KMS-11 (cell line): Measurements from ENCODE around the gene FOXL1.

Experiments used
- H2AFZ ChIP-seq: fragments of 200-600 bp; sonication (generic); 2 replicates; pipeline ENCODE4 v1.6.1; 2016; ENCODE audit warnings: antibody characterized with exemption, mixed run types, low read depth
- H3K27ac ChIP-seq: fragments of 200-600 bp; sonication (generic); 2 replicates; pipeline ENCODE4 v1.6.1; 2016; ENCODE audit warnings: mild to moderate bottlenecking, mixed run types
- H3K27me3 ChIP-seq: fragments of 200-600 bp; sonication (generic); 2 replicates; pipeline ENCODE4 v1.6.1; 2017; ENCODE audit warnings: mild to moderate bottlenecking, low read depth, mixed run types, moderate library complexity; ENCODE audit not compliant: insufficient read depth
- H3K36me3 ChIP-seq: fragments of 200-600 bp; sonication (generic); 2 replicates; pipeline ENCODE4 v1.6.1; 2017; ENCODE audit warnings: mild to moderate bottlenecking, mixed run types; ENCODE audit not compliant: insufficient read depth
- H3K4me1 ChIP-seq: fragments of 200-600 bp; sonication (generic); 2 replicates; pipeline ENCODE4 v1.6.1; 2016; ENCODE audit warnings: mild to moderate bottlenecking, low read depth, mixed run types; ENCODE audit not compliant: poor library complexity, severe bottlenecking
- H3K4me2 ChIP-seq: fragments of 200-600 bp; sonication (generic); 2 replicates; pipeline ENCODE4 v1.7.0; 2016; ENCODE audit warnings: mild to moderate bottlenecking, mixed run types
- H3K4me3 ChIP-seq: fragments of 200-600 bp; sonication (generic); IDR thresholded peaks from 2 replicates; pipeline ENCODE4 v1.6.1; 2017; ENCODE audit warnings: low read depth, low read length, mixed read lengths; ENCODE audit not compliant: insufficient read depth
- H3K79me2 ChIP-seq: fragments of 200-600 bp; sonication (generic); 2 replicates; pipeline ENCODE4 v1.6.1; 2016; ENCODE audit warnings: low read depth, mixed run types; ENCODE audit not compliant: insufficient read depth
- H3K9ac ChIP-seq: fragments of 200-600 bp; sonication (generic); 2 replicates; pipeline ENCODE4 v1.6.1; 2016; ENCODE audit warnings: mild to moderate bottlenecking, mixed run types
- H4K20me1 ChIP-seq: fragments of 200-600 bp; sonication (generic); 2 replicates; pipeline ENCODE4 v1.6.1; 2016; ENCODE audit warnings: mild to moderate bottlenecking, mixed run types; ENCODE audit not compliant: insufficient read depth
- CTCF ChIP-seq: fragments of 200-600 bp; sonication (generic); conservative IDR thresholded peaks from 2 replicates; pipeline ENCODE4 v1.6.1; 2017; ENCODE audit warnings: low read depth, mild to moderate bottlenecking, antibody characterized with exemption, low read length, moderate library complexity, mixed read lengths

FOXL1 gene

GRCh38 chr16:86567701-86568581 is 10.4 kb upstream of the FOXL1 start:
- Histone ChIP-seq H3K79me2 (no peaks in the 10 kb centered on the region), H3K36me3 (no peaks in the 10 kb centered on the region), H3K9ac (no peak overlapping the region), H3K4me3 (no peak overlapping the region), H3K27me3 (peaks cover 29% of the 10 kb centered on the region; the same call in 1 of the 2 replicates), H4K20me1 (no peaks in the 10 kb centered on the region), H3K27ac (no peak overlapping the region), H3K4me2 (no peak overlapping the region), H2AFZ (no peak overlapping the region), H3K4me1 (peaks cover 5% of the 10 kb centered on the region)
- no peak for TF ChIP-seq CTCF

- no peaks in the 10 kb centered on the region for H3K36me3 ChIP-seq
- H2AFZ ChIP-seq = no peak overlapping the region
- H3K4me3 ChIP-seq = no peak overlapping the region
- H4K20me1 ChIP-seq = no peaks in the 10 kb centered on the region
- H3K27ac ChIP-seq = no peak overlapping the region
- H3K27me3 ChIP-seq = peaks cover 28% of the 10 kb centered on the region; the same call in 1 of the 2 replicates
- H3K4me1 ChIP-seq = peaks cover 4% of the 10 kb centered on the region
- no peak overlapping the region for H3K4me2 ChIP-seq
- TF ChIP-seq CTCF = no peak
- no peaks in the 10 kb centered on the region for H3K79me2 ChIP-seq
- no peak overlapping the region for H3K9ac ChIP-seq
Measured at GRCh38 chr16:86568677-86569623, 9.4 kb upstream of the FOXL1 start.

- H3K4me2 ChIP-seq = no peak overlapping the region
- no peaks in the 10 kb centered on the region for H3K4me1 ChIP-seq
- no peak overlapping the region for H2AFZ ChIP-seq
- H3K27ac ChIP-seq = no peak overlapping the region
- H3K79me2 ChIP-seq = no peaks in the 10 kb centered on the region
- H3K9ac ChIP-seq = no peak overlapping the region
- H3K4me3 ChIP-seq = no peak overlapping the region
- H4K20me1 ChIP-seq = no peaks in the 10 kb centered on the region
- TF ChIP-seq CTCF = no peak
- H3K36me3 ChIP-seq = no peaks in the 10 kb centered on the region
- H3K27me3 ChIP-seq = peaks cover 19% of the 10 kb centered on the region; the same call in 1 of the 2 replicates
Measured at GRCh38 chr16:86569701-86570447, 8.5 kb upstream of the FOXL1 start.
